NCI-H2227 (cell line): ENCODE measurements around the gene UST.
"Not testable (repeated sequence)": the region's sequence is repeated elsewhere in the genome, so short reads cannot be mapped to it uniquely, and the experiment has no call there.

Experiments
- DNase-seq: peaks from one replicate; lab custom pipeline; 2025; ENCODE audit not compliant: unreplicated experiment; lab: John Stamatoyannopoulos, UW

Gene UST

GRCh38 chr6:148866657-148867268, 119.9 kb downstream of the UST start:
- no peak for DNase-seq

- DNase-seq, result no peak
Observed at GRCh38 chr6:148867862-148868261, 121.0 kb downstream of the UST start.

DNA sequence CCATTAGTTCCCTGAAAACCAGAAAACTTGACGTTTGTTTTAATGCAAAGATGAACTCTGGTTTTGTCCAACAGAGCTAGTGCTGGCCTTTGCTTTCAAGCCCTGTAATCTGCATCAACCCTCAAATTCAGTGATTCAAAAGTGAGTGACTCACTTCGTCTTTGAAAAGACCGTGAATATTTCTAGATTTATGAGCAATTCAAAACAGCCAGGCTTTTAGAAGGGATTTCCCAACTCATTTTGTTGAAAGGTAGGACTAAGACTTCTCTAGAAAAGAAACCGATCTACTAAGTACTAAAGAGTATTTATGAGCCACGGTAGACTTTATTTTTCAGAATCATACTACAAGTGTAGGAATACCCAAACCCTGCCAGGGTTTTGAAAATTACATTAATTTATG, 121.5 kb downstream of the UST start:
- no peak for DNase-seq

DNA sequence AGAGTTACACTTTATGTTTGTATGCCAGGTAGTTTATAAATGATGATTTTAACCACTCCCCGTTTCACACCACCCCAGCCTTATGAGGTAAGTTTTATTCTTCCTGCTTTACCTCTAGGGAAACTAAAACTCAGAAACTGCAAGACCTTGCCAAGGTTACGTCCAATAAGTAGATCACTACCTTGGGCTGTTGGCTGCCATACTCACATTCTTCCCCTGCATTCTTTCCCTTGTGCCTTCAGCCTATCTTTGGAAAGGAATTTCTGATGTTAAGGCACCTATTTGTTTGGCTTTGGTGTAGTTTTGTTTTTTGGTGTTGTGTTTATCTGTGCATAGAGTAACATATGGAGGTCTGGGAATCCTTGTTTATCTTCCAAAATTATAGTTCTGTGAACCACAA, 122.1 kb downstream of the UST start:
- no peak for DNase-seq

DNA sequence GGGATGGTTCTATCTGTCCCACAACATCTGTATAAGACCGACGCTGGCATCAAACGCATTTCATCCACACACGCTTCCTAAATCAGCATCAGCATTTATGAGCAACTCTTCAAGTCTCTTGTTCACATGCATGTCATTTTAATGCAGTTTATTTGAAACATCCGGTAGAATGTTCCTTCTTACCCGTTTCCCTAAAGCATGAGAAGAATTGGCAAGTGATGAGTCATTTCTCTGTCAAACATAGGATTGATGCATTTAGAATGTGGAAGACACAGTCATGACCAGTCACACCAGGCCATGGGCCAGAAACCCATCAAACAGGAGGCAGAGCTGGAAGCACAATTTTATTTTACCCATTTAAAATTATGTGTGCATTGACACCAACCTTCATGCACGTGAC, 122.8 kb downstream of the UST start:
- no peak for DNase-seq

DNA sequence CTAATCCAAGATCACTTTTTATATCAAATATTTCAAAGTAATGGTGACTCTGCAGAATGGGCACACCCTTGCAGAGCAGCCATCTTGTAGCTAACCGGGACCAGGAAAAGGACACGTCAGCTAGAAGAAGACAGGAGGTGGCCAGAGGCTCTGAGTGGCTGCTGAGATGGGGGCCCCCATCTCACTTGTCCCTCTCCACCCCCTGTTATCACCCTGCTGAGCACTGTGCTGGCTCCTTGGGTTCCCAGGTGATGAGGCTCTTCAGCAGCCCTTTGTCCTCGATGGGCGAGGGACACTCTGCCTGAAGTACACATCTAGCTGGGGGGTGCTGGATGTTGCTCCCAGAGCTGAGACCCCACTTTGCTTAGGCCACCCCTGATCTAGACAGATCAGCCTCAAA, 126.3 kb downstream of the UST start:
- DNase-seq, result no peak

DNA sequence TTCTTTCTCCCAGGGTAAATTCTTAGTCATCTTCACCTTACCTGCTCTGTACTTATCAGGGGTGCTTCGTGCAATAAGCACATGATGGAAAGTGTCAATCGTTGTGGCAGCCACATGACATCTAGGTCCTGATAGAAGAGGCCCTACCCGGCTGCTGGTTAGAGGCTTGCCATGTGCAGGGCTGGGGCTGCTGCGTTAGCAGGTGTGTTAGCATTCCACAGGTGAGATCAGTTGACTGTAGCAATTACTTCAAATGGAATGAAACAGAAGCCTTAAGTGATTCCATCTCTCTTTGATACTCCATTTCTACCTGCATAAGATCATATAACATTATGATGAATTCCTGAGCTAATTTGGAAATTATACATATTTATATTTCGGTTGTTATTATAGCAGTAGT, 127.0 kb downstream of the UST start:
- no peak for DNase-seq

GRCh38 chr6:148874698-148875293, 128.0 kb downstream of the UST start:
- DNase-seq, result peak; percentile 28

GRCh38 chr6:148878683-148879082, 131.9 kb downstream of the UST start:
- no peak for DNase-seq

GRCh38 chr6:148880742-148881141, 133.9 kb downstream of the UST start:
- DNase-seq, result not testable (repeated sequence)

DNA sequence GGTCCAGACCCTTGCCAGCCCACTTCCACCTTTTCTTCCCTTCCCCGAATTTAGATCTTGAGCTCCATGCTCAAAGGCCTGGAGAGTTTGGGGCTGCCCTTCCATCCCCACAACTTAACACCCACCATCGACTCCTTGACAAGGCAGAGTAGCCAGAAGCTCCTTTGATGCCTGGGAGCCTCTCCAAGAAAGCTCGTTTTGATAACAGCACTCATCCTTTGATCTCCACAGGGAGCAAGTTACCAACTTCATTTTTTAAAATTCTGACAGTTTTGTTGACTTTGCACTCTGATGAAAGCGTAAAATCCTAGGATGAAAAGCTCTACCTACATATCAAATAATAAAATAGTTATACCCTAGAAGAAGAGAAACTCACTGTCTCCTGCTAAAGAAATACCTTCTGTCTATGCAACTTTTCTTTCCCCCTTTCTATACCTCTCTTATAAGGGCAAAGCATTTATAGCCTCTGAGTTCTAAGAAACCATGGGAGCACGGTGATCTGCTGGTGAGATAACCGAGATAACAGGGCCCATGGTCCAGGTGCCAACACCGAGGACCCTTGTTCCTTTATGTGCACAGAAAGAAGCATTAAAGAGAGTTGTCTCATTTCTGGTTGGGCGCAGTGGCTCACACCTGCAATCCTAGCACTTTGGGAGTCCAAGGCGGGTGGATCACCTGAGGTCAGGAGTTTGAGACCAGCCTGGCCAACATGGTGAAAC, 134.9 kb downstream of the UST start:
- no peak for DNase-seq

GRCh38 chr6:148883270-148883669, 136.4 kb downstream of the UST start:
- DNase-seq, result no peak

- DNase-seq, result no peak
Observed at GRCh38 chr6:148884461-148884860, 137.6 kb downstream of the UST start.

DNA sequence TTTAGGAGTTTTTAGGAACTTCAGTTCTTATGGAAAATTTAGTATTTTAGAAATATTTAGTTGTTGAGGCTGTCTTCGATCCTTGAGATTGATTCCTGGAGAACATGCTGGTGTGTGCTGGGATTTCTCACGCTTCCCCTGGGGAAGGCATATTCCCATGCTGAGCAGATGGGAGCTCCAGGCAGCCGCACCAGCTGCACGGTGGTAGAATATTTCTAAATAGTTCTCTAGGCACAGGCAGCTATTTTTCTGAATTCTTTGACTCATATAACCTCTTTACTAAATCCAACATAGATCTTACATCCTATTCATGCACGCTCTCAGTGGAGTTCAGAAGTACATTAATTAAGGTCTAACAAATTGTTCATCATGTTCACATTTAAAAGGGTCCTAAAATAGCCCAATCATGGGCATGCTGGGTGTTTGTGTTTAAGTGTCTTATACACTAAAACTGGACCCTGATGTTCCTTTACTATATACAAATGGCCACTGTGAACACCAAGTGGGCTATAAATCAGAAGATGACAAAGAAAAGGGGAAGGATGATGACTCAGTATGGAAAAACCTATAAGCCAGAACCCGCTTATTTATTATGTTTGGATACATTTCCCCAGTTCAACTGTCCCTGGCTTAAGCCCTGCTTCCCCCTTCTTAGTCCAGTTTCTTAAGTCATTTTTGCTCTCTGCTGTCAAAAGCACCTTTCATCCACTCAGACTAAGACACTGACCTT, 138.5 kb downstream of the UST start:
- no peak for DNase-seq

GRCh38 chr6:148885925-148886845, 139.4 kb downstream of the UST start:
- DNase-seq, result no peak

GRCh38 chr6:148887181-148887580, 140.4 kb downstream of the UST start:
- no peak for DNase-seq

DNA sequence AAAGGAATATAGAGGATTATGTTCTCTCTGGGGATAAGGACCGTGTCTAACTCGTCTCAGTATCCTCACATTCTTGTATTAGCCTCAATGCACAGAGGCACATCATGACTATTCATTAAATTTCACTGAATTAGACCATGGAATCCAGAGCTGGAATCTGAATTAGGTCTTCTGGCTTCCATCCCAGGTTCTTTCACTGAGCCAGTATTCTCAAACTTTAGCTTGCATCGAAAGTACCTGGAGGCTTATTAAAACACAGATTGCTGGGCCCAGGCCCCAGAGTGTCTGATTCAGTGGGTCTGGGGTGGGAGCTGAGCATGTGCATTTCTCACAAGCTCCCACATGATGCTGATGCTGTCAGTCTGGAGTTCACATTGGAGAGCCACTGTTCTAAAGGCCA, 142.0 kb downstream of the UST start:
- no peak for DNase-seq

GRCh38 chr6:148890096-148890495, 143.3 kb downstream of the UST start:
- no peak for DNase-seq

GRCh38 chr6:148890652-148891404, 144.0 kb downstream of the UST start:
- DNase-seq, result no peak

- no peak for DNase-seq
Observed at GRCh38 chr6:148891405-148891783, 144.6 kb downstream of the UST start.
